ENCODE measurements around the gene CEACAM16.

Gene CEACAM16

GRCh38 chr19:44752816-44753625 lies 54.1 kb downstream of the CEACAM16 start (continued):
- TF ChIP-seq KLF17 (tag by site-specific recombination; IDR thresholded peaks at IDR 0.05), result peak; percentile 97
- 0 out of 2 replicates have a peak, but pooled peaks have one; percentile 51 for TF ChIP-seq HIC1 (tag by site-specific recombination; IDR thresholded peaks at IDR 0.05)
- peak; percentile 75 for TF ChIP-seq ZNF341 (tag by site-specific recombination; IDR thresholded peaks at IDR 0.05; ENCODE audit: low read depth)
- peak; percentile 92 for TF ChIP-seq ZBTB10 (tag by site-specific recombination; IDR thresholded peaks at IDR 0.05)
- peak; percentile 82 for TF ChIP-seq IKZF3 (tag by site-specific recombination; IDR thresholded peaks at IDR 0.05)
- 0 out of 2 replicates have a peak, but pooled peaks have one; percentile 30 for TF ChIP-seq ZSCAN4 (tag by site-specific recombination; IDR thresholded peaks at IDR 0.05)
- no peak for TF ChIP-seq TCF7L2 (IDR thresholded peaks at IDR 0.05; ENCODE audit: borderline replicate concordance, low read depth, low read length)
- TF ChIP-seq ZNF843 (tag by site-specific recombination; IDR thresholded peaks at IDR 0.05), result peak; percentile 82
- TF ChIP-seq KLF8 (tag by site-specific recombination; IDR thresholded peaks at IDR 0.05), result peak; percentile 81; the same call in 1 of the 2 replicates
- TF ChIP-seq RBAK (tag by site-specific recombination; IDR thresholded peaks at IDR 0.05), result no peak
- no peak for TF ChIP-seq ZNF830 (tag by site-specific recombination; IDR thresholded peaks at IDR 0.05; ENCODE audit: low read depth)
- TF ChIP-seq GLIS1 (tag by site-specific recombination; IDR thresholded peaks at IDR 0.05), result peak; percentile 98
- peak; percentile 78 for TF ChIP-seq KLF16 (tag by site-specific recombination; IDR thresholded peaks at IDR 0.05)
- peak; percentile 99 for TF ChIP-seq ZNF398 (tag by site-specific recombination; IDR thresholded peaks at IDR 0.05)
- no peak for TF ChIP-seq ZSCAN18 (tag by site-specific recombination; IDR thresholded peaks at IDR 0.05)
- no peak for TF ChIP-seq ZNF701 (tag by site-specific recombination; IDR thresholded peaks at IDR 0.05)
- peak; percentile 60; the same call in 1 of the 2 replicates for TF ChIP-seq ZNF501 (tag by site-specific recombination; IDR thresholded peaks at IDR 0.05)
- peak; percentile 90 for TF ChIP-seq KLF1 (tag by site-specific recombination; IDR thresholded peaks at IDR 0.05)
- TF ChIP-seq ZNF692 (tag by site-specific recombination; IDR thresholded peaks at IDR 0.05), result peak; percentile 49; the same call in 1 of the 2 replicates
- peak; percentile 75 for TF ChIP-seq ZNF76 (tag by site-specific recombination; IDR thresholded peaks at IDR 0.05; ENCODE audit: borderline replicate concordance, low read depth)
- TF ChIP-seq ZNF18 (tag by site-specific recombination; IDR thresholded peaks at IDR 0.05), result peak; percentile 86
- TF ChIP-seq ZNF596 (tag by site-specific recombination; IDR thresholded peaks at IDR 0.05), result no peak
- peak; percentile 68; the same call in 1 of the 2 replicates for TF ChIP-seq ZNF394 (tag by site-specific recombination; IDR thresholded peaks at IDR 0.05; ENCODE audit: borderline replicate concordance)
- peak; percentile 63 for TF ChIP-seq OSR2 (tag by site-specific recombination; IDR thresholded peaks at IDR 0.05)
- peak; percentile 92 for TF ChIP-seq ZNF2 (tag by site-specific recombination; IDR thresholded peaks at IDR 0.05)
